Lower leg skin (tissue), 4 donors: ENCODE measurements around the gene SKIL. TPM values are rescaled to one million over a fixed set of nuclear protein-coding genes. Genes with fewer than 3 reads are reported as not detected.

Source experiments
- DNase-seq, 2 donors: peaks; one replicate each; pipeline ENCODE4 v3.0.0-alpha.2; 2019; ENCODE audit warnings: low spot score in 2 of 2
- H3K4me3 ChIP-seq: fragments of 200-600 bp; sonication (generic); 2 replicates; pipeline ENCODE4 v1.5.1; 2017; ENCODE audit warnings: mild to moderate bottlenecking, low read depth; ENCODE audit not compliant: poor library complexity, severe bottlenecking
- POLR2A ChIP-seq, 2 donors: fragments of 450-650 bp; IDR thresholded peaks; one replicate each; pipeline ENCODE4 v1.6.1; 2016 to 2017; ENCODE audit warnings: antibody characterized with exemption in 2 of 2, mild to moderate bottlenecking in 1 of 2, moderate library complexity in 1 of 2
- WGBS, 2 donors: methylation state at CpG; one replicate each; pipeline ENCODE4 v1.1.5; 2018; 5-methylcytosine and 5-hydroxymethylcytosine counted together
- intact Hi-C: fragments of 100-400 bp; cut with DNase I; formaldehyde crosslinking; loops from one replicate; pipeline ENCODE4 v1.15.0; 2023; ENCODE audit warnings: low total_unique reads
- total RNA-seq, 4 donors: library from RNA; depleted of rRNA; stranded (reverse); fragments of >200 nt; gene quantifications; one replicate each; pipeline ENCODE4 v1.1.0, GENCODE V29; 2016
- TF ChIP-seq, protein P1 (sequence below), 3 donors: fragments of 450-650 bp; IDR thresholded peaks; one replicate each; pipeline ENCODE4 v1.5.1; 2016; ENCODE audit warnings: antibody characterized with exemption in 3 of 3, mild to moderate bottlenecking in 3 of 3, moderate library complexity in 2 of 3

SKIL gene
- total RNA-seq, 4 donors from 2014 or later = 26.9 to 32.2 (median 29.8) TPM

DNA sequence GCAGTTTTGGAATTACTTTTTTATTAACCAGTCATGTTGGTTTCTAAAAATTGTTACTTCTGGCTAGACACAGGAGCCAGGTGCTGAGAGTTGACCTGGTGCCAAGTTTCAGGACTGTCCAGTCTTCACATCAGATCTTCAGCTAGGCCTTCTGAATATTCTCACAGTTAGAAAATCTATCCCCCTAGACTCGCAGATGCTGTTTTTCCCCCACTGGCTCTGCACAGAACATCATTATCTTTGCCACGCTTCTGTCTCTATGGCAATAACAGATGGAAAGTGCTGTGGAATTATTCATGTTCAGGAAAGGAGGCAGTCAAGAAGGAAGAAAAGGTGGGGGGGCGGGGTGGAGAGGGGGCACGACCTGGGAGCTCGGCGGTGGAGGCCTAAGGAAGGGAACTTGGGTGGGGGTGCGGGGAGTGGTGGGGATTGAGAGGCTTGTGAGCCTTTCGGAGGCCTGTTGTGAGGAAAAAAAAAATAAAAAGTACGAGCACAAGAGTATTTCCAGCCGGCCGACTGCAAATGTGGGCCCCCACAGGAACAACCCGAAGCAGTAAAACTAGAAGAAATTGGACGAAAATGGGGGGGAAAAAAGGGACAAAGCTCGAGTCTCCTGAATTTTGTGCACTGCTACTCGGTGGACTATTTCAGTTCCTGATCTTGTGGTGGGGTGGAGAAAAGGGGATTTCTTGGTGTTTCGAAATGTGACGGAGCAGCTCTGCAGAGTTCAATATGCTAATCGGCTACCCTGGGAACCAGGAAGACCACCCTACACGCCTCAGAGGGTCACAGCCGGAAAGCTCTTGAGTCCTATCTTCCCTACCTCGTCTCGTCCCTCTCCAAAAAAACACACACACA, 1.5 kb upstream of the SKIL start:
- DNase-seq = peak in 1 of 2 donors; percentile 26
- H3K4me3 ChIP-seq = peak overlapping the region; percentile 29
- TF ChIP-seq POLR2A (IDR thresholded peaks at IDR 0.05) = no peak
- TF ChIP-seq, protein P1, sequence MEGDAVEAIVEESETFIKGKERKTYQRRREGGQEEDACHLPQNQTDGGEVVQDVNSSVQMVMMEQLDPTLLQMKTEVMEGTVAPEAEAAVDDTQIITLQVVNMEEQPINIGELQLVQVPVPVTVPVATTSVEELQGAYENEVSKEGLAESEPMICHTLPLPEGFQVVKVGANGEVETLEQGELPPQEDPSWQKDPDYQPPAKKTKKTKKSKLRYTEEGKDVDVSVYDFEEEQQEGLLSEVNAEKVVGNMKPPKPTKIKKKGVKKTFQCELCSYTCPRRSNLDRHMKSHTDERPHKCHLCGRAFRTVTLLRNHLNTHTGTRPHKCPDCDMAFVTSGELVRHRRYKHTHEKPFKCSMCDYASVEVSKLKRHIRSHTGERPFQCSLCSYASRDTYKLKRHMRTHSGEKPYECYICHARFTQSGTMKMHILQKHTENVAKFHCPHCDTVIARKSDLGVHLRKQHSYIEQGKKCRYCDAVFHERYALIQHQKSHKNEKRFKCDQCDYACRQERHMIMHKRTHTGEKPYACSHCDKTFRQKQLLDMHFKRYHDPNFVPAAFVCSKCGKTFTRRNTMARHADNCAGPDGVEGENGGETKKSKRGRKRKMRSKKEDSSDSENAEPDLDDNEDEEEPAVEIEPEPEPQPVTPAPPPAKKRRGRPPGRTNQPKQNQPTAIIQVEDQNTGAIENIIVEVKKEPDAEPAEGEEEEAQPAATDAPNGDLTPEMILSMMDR (IDR thresholded peaks at IDR 0.05) = no peak
- 7 to 12% methylated on average over 22 of the region's 22 CpGs for WGBS, 2 donors
- intact Hi-C loops = no loop called here

DNA sequence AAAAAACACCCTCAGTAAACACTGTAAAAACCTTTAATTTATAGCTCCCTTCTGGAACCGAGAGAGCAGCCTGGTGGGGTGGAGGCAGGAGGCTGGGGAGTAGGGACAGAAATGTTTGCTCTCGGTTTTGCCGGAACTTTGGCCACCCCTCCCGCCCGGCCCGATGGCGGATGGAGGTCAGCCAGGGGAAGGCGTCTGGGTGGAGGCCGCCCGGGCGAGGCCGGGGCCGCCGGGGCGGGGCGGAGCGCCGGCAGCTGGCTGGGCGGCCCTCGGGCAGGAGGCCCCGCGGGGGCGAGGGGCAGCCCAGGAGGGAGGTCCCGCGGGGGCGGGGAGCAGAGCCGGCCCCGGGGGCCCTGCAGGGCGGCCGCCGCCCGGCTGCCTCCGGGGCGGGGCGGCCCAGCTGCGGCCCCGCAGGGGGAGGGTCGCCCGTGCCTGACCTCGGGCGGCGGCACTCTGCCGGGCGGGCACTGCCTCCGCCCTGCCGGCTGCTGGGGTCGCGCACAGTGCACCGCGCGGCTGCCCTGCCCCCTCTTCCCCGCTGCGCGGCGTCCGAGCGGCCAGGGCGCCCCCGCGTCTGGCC, 829 bp upstream of the SKIL start:
- peak; percentile 71 to 96 for DNase-seq
- intact Hi-C loops = no loop called here
- WGBS, 2 donors = 0 to 1% methylated on average over 19 to 30 of the region's 60 CpGs
- TF ChIP-seq, protein P1 (IDR thresholded peaks at IDR 0.05) = no peak
- no peak for TF ChIP-seq POLR2A (IDR thresholded peaks at IDR 0.05)
- H3K4me3 ChIP-seq = peak overlapping the region; percentile 29

DNA sequence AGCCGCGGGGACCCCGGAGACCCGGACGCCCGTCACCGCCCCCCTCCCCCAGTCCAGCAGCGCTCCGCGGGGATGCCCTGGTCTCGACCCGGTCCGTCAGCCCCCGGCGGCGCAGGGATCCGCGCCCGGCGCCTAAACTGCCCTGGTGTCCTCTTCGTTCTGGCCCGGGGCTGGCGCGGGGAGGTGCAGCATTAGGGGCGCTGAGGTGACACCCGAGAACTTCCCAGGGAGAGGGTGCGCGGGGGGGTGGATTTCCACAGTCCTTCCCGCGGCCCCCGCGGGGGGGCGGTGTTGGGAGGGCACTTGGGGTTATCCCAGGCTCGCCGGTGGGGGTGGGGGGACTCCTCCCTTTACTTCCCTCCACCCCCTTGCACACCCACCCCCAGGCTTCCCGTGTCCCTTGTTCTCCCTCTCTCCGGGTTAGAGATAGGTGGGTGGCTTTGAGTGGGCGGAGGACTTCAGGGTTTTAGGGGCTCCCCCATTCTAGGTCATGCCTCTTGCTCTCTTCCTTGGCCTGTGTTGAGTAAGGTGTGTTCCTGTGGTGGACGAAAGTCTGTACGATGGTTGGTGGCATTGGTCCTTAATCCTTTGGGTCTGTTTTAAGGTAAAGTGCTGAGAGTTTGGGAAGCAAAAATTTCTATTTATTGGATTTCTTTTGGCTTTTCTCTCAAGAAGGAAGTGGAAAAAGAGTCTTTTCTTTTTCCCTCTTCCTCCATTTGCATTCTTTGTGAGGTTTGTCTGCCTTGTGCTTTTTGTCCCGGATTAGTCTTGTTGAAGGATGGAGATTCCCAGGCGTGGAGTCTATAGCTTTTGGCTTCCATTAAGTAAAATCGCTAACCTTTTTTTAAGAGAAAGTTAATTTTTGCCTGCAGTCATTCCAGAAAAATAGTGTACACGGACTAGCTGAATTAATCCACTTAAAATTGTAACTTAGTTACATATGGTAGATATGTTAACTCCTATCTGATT, 811 bp downstream of the SKIL start:
- intact Hi-C loops = no loop called here
- peak; percentile 70 to 96 for DNase-seq
- TF ChIP-seq POLR2A (IDR thresholded peaks at IDR 0.05) = no peak
- TF ChIP-seq, protein P1 (IDR thresholded peaks at IDR 0.05) = no peak
- peak overlapping the region; percentile 44 for H3K4me3 ChIP-seq
- whole genome bisulfite sequencing, 2 donors = 6 to 11% methylated on average over 14 to 19 of the region's 44 CpGs

DNA sequence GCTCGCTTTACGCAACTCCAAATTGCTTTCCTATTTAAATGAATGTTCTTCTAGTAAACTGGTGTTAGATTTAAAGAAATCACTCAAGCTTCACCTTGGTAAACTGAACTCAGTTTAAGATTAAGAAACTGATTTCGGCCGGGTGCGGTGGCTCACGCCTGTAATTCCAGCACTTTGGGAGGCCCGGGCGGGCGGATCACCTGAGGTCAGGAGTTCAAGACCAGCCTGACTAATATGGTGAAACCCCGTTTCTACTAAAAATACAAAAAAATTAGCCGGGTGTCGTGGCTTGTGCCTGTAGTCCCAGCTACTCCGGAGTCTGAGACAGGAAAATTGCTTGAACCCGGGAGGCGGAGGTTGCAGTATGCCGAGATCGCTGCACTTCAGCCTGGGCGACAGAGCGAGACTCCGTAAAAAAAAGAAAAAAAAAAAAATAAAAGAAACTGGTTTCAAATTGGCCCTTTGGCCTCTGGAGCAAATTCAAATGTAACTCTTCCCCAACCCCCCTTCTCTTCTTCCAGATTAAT, 1.7 kb downstream of the SKIL start:
- no peak for DNase-seq
- WGBS, 2 donors = 83 to 91% methylated on average over 20 of the region's 20 CpGs
- no peak for TF ChIP-seq POLR2A (IDR thresholded peaks at IDR 0.05)
- TF ChIP-seq, protein P1 (IDR thresholded peaks at IDR 0.05) = no peak
- no peak overlapping the region for H3K4me3 ChIP-seq
- intact Hi-C loops = no loop called here

GRCh38 chr3:170360466-170360865, 3.0 kb downstream of the SKIL start:
- 86 to 88% methylated on average over 5 of the region's 5 CpGs for WGBS, 2 donors
- TF ChIP-seq, protein P1 (IDR thresholded peaks at IDR 0.05) = no peak
- no peak for TF ChIP-seq POLR2A (IDR thresholded peaks at IDR 0.05)
- intact Hi-C loops = no loop called here
- H3K4me3 ChIP-seq = no peak overlapping the region
- DNase-seq = no peak
